ENCODE measurements around the gene TENM4. TPM values are rescaled to one million over a fixed set of nuclear protein-coding genes. Genes with fewer than 3 reads are reported as not detected.

The TENM4 gene
- total and polyA plus RNA-seq, 2 of the 13 experiments (the other 11 are each of a cell fraction or from before 2014, with no cell fraction given), result not detected

DNA sequence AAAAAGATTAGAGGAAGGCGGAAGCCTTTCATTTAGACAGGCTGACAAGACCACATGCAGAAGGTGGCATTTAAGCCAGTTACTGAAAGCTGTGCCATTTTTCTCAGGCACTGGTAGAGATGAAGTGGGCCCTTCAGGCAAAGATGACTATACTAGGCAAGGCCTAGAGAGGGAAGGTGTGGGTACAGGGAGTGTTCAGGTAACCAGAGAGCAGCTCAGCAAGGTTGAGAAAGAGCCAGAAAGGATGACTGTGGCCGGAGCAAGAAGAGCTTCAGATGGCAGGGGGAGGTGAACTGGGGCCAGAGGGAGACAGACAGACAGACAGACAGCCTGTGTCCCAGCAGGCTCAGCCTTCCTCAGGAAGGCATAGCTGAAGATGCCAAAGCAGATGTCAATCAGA lies 778.0 kb downstream of the TENM4 start (continued):
- TF ChIP-seq, protein P1, sequence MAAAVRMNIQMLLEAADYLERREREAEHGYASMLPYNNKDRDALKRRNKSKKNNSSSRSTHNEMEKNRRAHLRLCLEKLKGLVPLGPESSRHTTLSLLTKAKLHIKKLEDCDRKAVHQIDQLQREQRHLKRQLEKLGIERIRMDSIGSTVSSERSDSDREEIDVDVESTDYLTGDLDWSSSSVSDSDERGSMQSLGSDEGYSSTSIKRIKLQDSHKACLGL (CRISPR knock-in tag; IDR thresholded peaks at IDR 0.05), result no peak
- TF ChIP-seq HOXD1 (CRISPR knock-in tag; IDR thresholded peaks at IDR 0.05), result no peak

DNA sequence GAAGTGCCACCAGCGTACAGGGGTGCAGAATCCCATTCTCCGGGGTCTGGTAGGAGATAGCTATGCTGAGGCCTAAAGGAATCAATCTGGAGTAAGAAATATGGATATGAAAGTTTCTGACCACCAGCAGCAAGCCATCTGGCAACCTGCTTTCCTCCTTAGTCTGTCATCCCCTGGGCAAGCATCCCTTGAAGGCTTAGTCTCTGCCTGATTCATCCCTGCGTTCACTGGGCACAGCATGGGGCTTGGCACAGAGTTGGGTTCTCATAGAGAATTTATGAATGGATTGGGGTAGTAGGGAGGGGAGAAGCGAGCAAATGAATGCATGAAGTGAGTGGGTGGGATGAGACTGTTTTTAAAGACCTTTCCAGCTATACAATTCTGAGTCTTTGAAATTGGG lies 780.4 kb downstream of the TENM4 start:
- no peak overlapping the region for H3K4me3 ChIP-seq (replicated peaks in 1 of 3; ENCODE audit: insufficient read depth in 1 of 3, low read depth in 2 of 3, low read length in 3 of 3)
- DNase-seq (ENCODE audit: low spot score) (no peak), FAIRE-seq (no peak), ATAC-seq (no peak)
- no peaks in the 10 kb centered on the region for H4K20me1 ChIP-seq (ENCODE audit: insufficient read depth, low read length)
- no peaks in the 10 kb centered on the region for H3K9me3 ChIP-seq (ENCODE audit: low read length)
- no peak overlapping the region for H2AFZ ChIP-seq (ENCODE audit: low read length)
- 17% methylated on average over 4 of the region's 4 CpGs for WGBS (ENCODE audit: low lambda C conversion rate)
- no peaks in the 10 kb centered on the region for H3K4me1 ChIP-seq (ENCODE audit: insufficient read depth, low read length)
- TF ChIP-seq ZNF652 (CRISPR knock-in tag; IDR thresholded peaks at IDR 0.05; ENCODE audit: borderline replicate concordance, low read depth), result no peak
- TF ChIP-seq GATAD2A (CRISPR knock-in tag; IDR thresholded peaks at IDR 0.05), result no peak
- no peak for TF ChIP-seq NR1H2 (CRISPR knock-in tag; IDR thresholded peaks at IDR 0.05; ENCODE audit: borderline replicate concordance, low read depth)
- no peak for TF ChIP-seq TBP (CRISPR knock-in tag; IDR thresholded peaks at IDR 0.05)
- TF ChIP-seq, protein P2, sequence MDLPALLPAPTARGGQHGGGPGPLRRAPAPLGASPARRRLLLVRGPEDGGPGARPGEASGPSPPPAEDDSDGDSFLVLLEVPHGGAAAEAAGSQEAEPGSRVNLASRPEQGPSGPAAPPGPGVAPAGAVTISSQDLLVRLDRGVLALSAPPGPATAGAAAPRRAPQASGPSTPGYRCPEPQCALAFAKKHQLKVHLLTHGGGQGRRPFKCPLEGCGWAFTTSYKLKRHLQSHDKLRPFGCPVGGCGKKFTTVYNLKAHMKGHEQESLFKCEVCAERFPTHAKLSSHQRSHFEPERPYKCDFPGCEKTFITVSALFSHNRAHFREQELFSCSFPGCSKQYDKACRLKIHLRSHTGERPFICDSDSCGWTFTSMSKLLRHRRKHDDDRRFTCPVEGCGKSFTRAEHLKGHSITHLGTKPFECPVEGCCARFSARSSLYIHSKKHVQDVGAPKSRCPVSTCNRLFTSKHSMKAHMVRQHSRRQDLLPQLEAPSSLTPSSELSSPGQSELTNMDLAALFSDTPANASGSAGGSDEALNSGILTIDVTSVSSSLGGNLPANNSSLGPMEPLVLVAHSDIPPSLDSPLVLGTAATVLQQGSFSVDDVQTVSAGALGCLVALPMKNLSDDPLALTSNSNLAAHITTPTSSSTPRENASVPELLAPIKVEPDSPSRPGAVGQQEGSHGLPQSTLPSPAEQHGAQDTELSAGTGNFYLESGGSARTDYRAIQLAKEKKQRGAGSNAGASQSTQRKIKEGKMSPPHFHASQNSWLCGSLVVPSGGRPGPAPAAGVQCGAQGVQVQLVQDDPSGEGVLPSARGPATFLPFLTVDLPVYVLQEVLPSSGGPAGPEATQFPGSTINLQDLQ (CRISPR knock-in tag; IDR thresholded peaks at IDR 0.05), result no peak
- no peak for TF ChIP-seq SATB2 (CRISPR knock-in tag; IDR thresholded peaks at IDR 0.05)
- TF ChIP-seq, protein P3, sequence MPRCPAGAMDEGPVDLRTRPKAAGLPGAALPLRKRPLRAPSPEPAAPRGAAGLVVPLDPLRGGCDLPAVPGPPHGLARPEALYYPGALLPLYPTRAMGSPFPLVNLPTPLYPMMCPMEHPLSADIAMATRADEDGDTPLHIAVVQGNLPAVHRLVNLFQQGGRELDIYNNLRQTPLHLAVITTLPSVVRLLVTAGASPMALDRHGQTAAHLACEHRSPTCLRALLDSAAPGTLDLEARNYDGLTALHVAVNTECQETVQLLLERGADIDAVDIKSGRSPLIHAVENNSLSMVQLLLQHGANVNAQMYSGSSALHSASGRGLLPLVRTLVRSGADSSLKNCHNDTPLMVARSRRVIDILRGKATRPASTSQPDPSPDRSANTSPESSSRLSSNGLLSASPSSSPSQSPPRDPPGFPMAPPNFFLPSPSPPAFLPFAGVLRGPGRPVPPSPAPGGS (CRISPR knock-in tag; IDR thresholded peaks at IDR 0.05), result no peak
- TF ChIP-seq KDM1A (CRISPR knock-in tag; IDR thresholded peaks at IDR 0.05), result no peak
- no peak for TF ChIP-seq MEF2D (CRISPR knock-in tag; IDR thresholded peaks at IDR 0.05)
- TF ChIP-seq KLF16 (CRISPR knock-in tag; IDR thresholded peaks at IDR 0.05), result no peak
- TF ChIP-seq NFE2L1 (CRISPR knock-in tag; IDR thresholded peaks at IDR 0.05; ENCODE audit: borderline replicate concordance), result no peak
- intact Hi-C loops (cut with micrococcal nuclease; ENCODE audit: unreplicated experiment) (no loop called here), in situ Hi-C loops (cut with HindIII; ENCODE audit: extremely low pct_ligation_motif_present, low pct_unique_long_range_greater_than_20kb) (no loop called here)
- no peak overlapping the region for H3K9ac ChIP-seq (ENCODE audit: insufficient read depth, low read depth, low read length)
- ChIA-PET POLR2A (no interaction called here), CTCF (ENCODE audit: low intra/inter-chr PET ratio, low total read pairs) (no interaction called here)
- H3K36me3 ChIP-seq (replicated peaks in 1 of 2; ENCODE audit: control insufficient read depth in 1 of 2, insufficient read depth in 2 of 2, low read length in 2 of 2), result no peaks in the 10 kb centered on the region
- no peak overlapping the region for H3K27ac ChIP-seq (ENCODE audit: extremely low read length, insufficient read depth, low read length)
- no TSS peak for BruUV-seq (replicated peaks)
- H3K27me3 ChIP-seq (ENCODE audit: control insufficient read depth in 1 of 2, insufficient read depth in 2 of 2, low read length in 2 of 2), result peaks cover 0 to 19% of the 10 kb centered on the region in 2 experiments; a peak in 3 of 5 replicates
- no peak overlapping the region for H3K4me2 ChIP-seq (ENCODE audit: low read depth, low read length)
- no peaks in the 10 kb centered on the region for H3K79me2 ChIP-seq (ENCODE audit: insufficient read depth, low read length)

Measured in HepG2 (cell line).